HepG2 (cell line): Measurements from ENCODE around the gene AQP10. TPM values are rescaled to one million over a fixed set of nuclear protein-coding genes. Genes with fewer than 3 reads are reported as not detected.

ENCODE experiments used
- AKAP8 ChIP-seq: sonication (generic); formaldehyde crosslinking; IDR thresholded peaks from 2 replicates; pipeline ENCODE4 v1.5.1; 2020; ENCODE audit warnings: mild to moderate bottlenecking, missing genetic modification reagents
- ARNT ChIP-seq: fragments of 450-650 bp; IDR thresholded peaks from 2 replicates; pipeline ENCODE4 v1.6.1; 2017
- CHCHD3 ChIP-seq: sonication (generic); formaldehyde crosslinking; IDR thresholded peaks from 2 replicates; pipeline ENCODE4 v1.8.0; 2022; ENCODE audit warnings: mild to moderate bottlenecking, missing genetic modification reagents, moderate library complexity
- ETV5 ChIP-seq: IDR thresholded peaks from 2 replicates; pipeline ENCODE4 v1.6.1; 2018; ENCODE audit warnings: missing biosample characterization, missing genetic modification reagents, inconsistent platforms, borderline replicate concordance
- FIP1L1 ChIP-seq: fragments of 200-400 bp; formaldehyde crosslinking; IDR thresholded peaks from 2 replicates; pipeline ENCODE4 v1.6.1; 2018; ENCODE audit warnings: low read depth, mild to moderate bottlenecking, low read length, moderate library complexity, borderline replicate concordance; ENCODE audit not compliant: insufficient read depth
- MBNL3 ChIP-seq: fragments of 250-450 bp; sonication (Bioruptor Pico); conservative IDR thresholded peaks from 2 replicates; pipeline ENCODE4 v1.8.0; 2022; ENCODE audit warnings: mild to moderate bottlenecking, inconsistent platforms
- MEIS1 ChIP-seq: sonication (generic); formaldehyde crosslinking; IDR thresholded peaks from 2 replicates; pipeline ENCODE4 v1.9.0; 2021; ENCODE audit warnings: mild to moderate bottlenecking, missing genetic modification reagents, moderate library complexity, borderline replicate concordance
- MIER2 ChIP-seq: IDR thresholded peaks from 2 replicates; pipeline ENCODE4 v1.6.1; 2016; ENCODE audit warnings: missing biosample characterization, missing genetic modification reagents
- PAF1 ChIP-seq: IDR thresholded peaks from 2 replicates; pipeline ENCODE4 v1.6.1; 2016; ENCODE audit warnings: missing genetic modification reagents, missing compliant biosample characterization
- RBFOX2 ChIP-seq: fragments of 200-400 bp; formaldehyde crosslinking; IDR thresholded peaks from 2 replicates; pipeline ENCODE4 v1.6.1; 2017; ENCODE audit warnings: low read depth, mild to moderate bottlenecking, low read length
- YEATS2 ChIP-seq: sonication (generic); formaldehyde crosslinking; IDR thresholded peaks from 2 replicates; pipeline ENCODE4 v1.4.0; 2020; ENCODE audit warnings: missing genetic modification reagents, borderline replicate concordance
- ZBTB7B ChIP-seq: sonication (generic); formaldehyde crosslinking; IDR thresholded peaks from 2 replicates; pipeline ENCODE4 v1.4.0; 2020; ENCODE audit warnings: missing genetic modification reagents
- ZNF350 ChIP-seq: sonication (generic); formaldehyde crosslinking; IDR thresholded peaks from 2 replicates; pipeline ENCODE4 v1.4.0; 2020; ENCODE audit warnings: mild to moderate bottlenecking, low read depth, missing genetic modification reagents, borderline replicate concordance
- ZNF883 ChIP-seq: sonication (generic); formaldehyde crosslinking; IDR thresholded peaks from 2 replicates; pipeline ENCODE4 v1.5.1; 2020; ENCODE audit warnings: mild to moderate bottlenecking, missing genetic modification reagents; ENCODE audit errors: not compliant biosample characterization
- polyA plus RNA-seq, 8 experiments: library from polyadenylated mRNA; depleted of rRNA in 3 of 8; stranded (reverse) in 7 of 8; unstranded in 1 of 8; fragments of >200 nt; fragmentation: Illumina TruSeq in 4 of 8; extraction: Trizol in 4 of 8; gene quantifications; 2 replicates each; pipeline versions ENCODE4 v1.2.1 to v1.2.3, GENCODE V29; 2011 to 2016; ENCODE audit warnings: low read depth in 4 of 8, missing spikeins in 1 of 8, mixed read lengths in 1 of 8; ENCODE audit not compliant: insufficient read depth in 1 of 8
- total RNA-seq, 5 experiments: library from RNA; depleted of rRNA; stranded (reverse); fragments of >200 nt; fragmentation: Illumina TruSeq; extraction: Trizol; gene quantifications; 2 replicates each; pipeline ENCODE4 v1.2.3, GENCODE V29; 2016; ENCODE audit warnings: low read depth in 1 of 5
- TF ChIP-seq, protein P1 (sequence below): sonication (generic); formaldehyde crosslinking; IDR thresholded peaks from 2 replicates; pipeline ENCODE4 v1.5.0; 2020; ENCODE audit warnings: mild to moderate bottlenecking, missing genetic modification reagents, borderline replicate concordance
- TF ChIP-seq, protein P2 (sequence below): sonication (generic); formaldehyde crosslinking; IDR thresholded peaks from 2 replicates; pipeline ENCODE4 v1.4.0; 2020; ENCODE audit warnings: mild to moderate bottlenecking, missing genetic modification reagents
- TF ChIP-seq, protein P3 (sequence below): sonication (generic); formaldehyde crosslinking; IDR thresholded peaks from 2 replicates; pipeline ENCODE4 v1.4.0; 2020; ENCODE audit warnings: mild to moderate bottlenecking, missing genetic modification reagents
- TF ChIP-seq, protein P4 (sequence below): IDR thresholded peaks from 2 replicates; pipeline ENCODE4 v1.6.1; 2016; ENCODE audit warnings: mild to moderate bottlenecking, missing biosample characterization, missing genetic modification reagents
- TF ChIP-seq, protein P5 (sequence below): sonication (generic); formaldehyde crosslinking; IDR thresholded peaks from 2 replicates; pipeline ENCODE4 v1.8.1; 2022; ENCODE audit warnings: low read depth, mild to moderate bottlenecking, missing genetic modification reagents

The AQP10 gene
- total and polyA plus RNA-seq, 2 of the 13 experiments (the other 11 are each of a cell fraction or from before 2014, with no cell fraction given), result 0.30 TPM; not detected in 1

DNA sequence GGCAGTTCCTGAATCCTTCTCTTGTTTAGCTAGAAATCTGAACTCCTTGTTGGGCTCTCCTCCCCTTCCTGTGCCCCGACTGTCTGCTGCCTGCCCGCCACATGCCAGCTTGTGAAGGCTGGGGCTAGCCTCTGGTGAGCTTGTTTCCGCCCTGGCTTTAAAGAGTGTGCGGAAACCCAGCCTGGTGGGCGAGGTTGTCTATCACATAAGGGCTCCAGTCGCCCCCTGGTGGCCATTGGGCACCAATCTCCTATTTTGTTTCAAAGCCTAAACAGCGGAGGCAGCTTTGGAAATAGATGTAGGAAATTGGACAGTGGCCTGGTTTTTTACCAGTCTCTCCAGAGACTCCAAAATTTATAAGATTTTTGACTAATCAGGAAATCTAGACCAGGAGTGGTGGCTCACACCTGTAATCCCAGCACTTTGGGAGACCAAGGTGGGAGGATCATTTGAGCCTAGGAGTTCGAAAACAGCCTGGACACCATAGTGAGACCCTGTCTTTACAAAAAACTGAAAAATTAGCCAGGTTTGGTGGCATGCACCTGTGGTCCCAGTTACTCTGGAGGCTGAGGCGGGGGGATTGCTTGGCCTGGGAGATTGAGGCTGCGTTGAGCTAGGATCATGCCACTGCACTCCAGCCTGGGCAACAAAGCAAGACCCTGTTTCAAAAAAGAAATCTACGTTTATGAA is 14.3 kb downstream of the AQP10 start (continued):
- TF ChIP-seq, protein P1, sequence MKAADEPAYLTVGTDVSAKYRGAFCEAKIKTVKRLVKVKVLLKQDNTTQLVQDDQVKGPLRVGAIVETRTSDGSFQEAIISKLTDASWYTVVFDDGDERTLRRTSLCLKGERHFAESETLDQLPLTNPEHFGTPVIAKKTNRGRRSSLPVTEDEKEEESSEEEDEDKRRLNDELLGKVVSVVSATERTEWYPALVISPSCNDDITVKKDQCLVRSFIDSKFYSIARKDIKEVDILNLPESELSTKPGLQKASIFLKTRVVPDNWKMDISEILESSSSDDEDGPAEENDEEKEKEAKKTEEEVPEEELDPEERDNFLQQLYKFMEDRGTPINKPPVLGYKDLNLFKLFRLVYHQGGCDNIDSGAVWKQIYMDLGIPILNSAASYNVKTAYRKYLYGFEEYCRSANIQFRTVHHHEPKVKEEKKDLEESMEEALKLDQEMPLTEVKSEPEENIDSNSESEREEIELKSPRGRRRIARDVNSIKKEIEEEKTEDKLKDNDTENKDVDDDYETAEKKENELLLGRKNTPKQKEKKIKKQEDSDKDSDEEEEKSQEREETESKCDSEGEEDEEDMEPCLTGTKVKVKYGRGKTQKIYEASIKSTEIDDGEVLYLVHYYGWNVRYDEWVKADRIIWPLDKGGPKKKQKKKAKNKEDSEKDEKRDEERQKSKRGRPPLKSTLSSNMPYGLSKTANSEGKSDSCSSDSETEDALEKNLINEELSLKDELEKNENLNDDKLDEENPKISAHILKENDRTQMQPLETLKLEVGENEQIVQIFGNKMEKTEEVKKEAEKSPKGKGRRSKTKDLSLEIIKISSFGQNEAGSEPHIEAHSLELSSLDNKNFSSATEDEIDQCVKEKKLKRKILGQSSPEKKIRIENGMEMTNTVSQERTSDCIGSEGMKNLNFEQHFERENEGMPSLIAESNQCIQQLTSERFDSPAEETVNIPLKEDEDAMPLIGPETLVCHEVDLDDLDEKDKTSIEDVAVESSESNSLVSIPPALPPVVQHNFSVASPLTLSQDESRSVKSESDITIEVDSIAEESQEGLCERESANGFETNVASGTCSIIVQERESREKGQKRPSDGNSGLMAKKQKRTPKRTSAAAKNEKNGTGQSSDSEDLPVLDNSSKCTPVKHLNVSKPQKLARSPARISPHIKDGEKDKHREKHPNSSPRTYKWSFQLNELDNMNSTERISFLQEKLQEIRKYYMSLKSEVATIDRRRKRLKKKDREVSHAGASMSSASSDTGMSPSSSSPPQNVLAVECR, result no peak; the same call in 1 of the 2 replicates
- TF ChIP-seq RBFOX2 (no peak), YEATS2 (CRISPR knock-in tag) (no peak), PAF1 (CRISPR knock-in tag) (no peak), MEIS1 (CRISPR knock-in tag) (no peak), ZNF883 (CRISPR knock-in tag) (no peak), MIER2 (CRISPR knock-in tag) (no peak), CHCHD3 (CRISPR knock-in tag) (no peak), ETV5 (peak; percentile 68), ARNT (no peak), MBNL3 (no peak), FIP1L1 (no peak), AKAP8 (CRISPR knock-in tag) (no peak), ZNF350 (CRISPR knock-in tag) (no peak), ZBTB7B (CRISPR knock-in tag) (peak; percentile 91)
- TF ChIP-seq, protein P2, sequence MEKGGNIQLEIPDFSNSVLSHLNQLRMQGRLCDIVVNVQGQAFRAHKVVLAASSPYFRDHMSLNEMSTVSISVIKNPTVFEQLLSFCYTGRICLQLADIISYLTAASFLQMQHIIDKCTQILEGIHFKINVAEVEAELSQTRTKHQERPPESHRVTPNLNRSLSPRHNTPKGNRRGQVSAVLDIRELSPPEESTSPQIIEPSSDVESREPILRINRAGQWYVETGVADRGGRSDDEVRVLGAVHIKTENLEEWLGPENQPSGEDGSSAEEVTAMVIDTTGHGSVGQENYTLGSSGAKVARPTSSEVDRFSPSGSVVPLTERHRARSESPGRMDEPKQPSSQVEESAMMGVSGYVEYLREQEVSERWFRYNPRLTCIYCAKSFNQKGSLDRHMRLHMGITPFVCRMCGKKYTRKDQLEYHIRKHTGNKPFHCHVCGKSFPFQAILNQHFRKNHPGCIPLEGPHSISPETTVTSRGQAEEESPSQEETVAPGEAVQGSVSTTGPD (CRISPR knock-in tag), result no peak
- TF ChIP-seq, protein P3, sequence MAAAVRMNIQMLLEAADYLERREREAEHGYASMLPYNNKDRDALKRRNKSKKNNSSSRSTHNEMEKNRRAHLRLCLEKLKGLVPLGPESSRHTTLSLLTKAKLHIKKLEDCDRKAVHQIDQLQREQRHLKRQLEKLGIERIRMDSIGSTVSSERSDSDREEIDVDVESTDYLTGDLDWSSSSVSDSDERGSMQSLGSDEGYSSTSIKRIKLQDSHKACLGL, result no peak
- TF ChIP-seq, protein P4, sequence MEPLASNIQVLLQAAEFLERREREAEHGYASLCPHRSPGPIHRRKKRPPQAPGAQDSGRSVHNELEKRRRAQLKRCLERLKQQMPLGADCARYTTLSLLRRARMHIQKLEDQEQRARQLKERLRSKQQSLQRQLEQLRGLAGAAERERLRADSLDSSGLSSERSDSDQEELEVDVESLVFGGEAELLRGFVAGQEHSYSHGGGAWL (CRISPR knock-in tag), result no peak
- TF ChIP-seq, protein P5, sequence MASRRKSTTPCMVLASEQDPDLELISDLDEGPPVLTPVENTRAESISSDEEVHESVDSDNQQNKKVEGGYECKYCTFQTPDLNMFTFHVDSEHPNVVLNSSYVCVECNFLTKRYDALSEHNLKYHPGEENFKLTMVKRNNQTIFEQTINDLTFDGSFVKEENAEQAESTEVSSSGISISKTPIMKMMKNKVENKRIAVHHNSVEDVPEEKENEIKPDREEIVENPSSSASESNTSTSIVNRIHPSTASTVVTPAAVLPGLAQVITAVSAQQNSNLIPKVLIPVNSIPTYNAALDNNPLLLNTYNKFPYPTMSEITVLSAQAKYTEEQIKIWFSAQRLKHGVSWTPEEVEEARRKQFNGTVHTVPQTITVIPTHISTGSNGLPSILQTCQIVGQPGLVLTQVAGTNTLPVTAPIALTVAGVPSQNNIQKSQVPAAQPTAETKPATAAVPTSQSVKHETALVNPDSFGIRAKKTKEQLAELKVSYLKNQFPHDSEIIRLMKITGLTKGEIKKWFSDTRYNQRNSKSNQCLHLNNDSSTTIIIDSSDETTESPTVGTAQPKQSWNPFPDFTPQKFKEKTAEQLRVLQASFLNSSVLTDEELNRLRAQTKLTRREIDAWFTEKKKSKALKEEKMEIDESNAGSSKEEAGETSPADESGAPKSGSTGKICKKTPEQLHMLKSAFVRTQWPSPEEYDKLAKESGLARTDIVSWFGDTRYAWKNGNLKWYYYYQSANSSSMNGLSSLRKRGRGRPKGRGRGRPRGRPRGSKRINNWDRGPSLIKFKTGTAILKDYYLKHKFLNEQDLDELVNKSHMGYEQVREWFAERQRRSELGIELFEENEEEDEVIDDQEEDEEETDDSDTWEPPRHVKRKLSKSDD, result no peak
